Activated T-helper 2 cell treated with anti-CD3 and anti-CD28 coated beads, Interferon-gamma antibody, Interleukin-2, Interleukin-4, amounts not matched to agents 10 μg/mL and 5 μg/mL and 100 μg/mL, durations not matched to agents 14 hours and 24 hours and 36 hours (primary cell): ENCODE results near the gene GIPC2. TPM values are rescaled to one million over a fixed set of nuclear protein-coding genes. Genes with fewer than 3 reads are reported as not detected.
"Not testable (repeated sequence)": the region's sequence is repeated elsewhere in the genome, so short reads cannot be mapped to it uniquely, and the experiment has no call there.

Source experiments
- DNase-seq: peaks from one replicate; pipeline ENCODE4 v3.0.0; 2021; ENCODE audit warnings: low spot score
- H3K27ac Mint-ChIP-seq: one replicate; pipeline ENCODE4 v1.8.0; 2021; ENCODE audit warnings: mixed read lengths
- H3K27me3 Mint-ChIP-seq: one replicate; pipeline ENCODE4 v1.8.0; 2021; ENCODE audit warnings: low read depth, mixed read lengths
- H3K36me3 Mint-ChIP-seq: one replicate; pipeline ENCODE4 v1.8.0; 2021; ENCODE audit warnings: low read depth, mixed read lengths
- H3K4me1 Mint-ChIP-seq: one replicate; pipeline ENCODE4 v1.8.0; 2021; ENCODE audit warnings: low read depth, mixed read lengths
- H3K4me3 Mint-ChIP-seq: one replicate; pipeline ENCODE4 v1.8.0; 2021; ENCODE audit warnings: low read depth, mild to moderate bottlenecking, moderate library complexity, mixed read lengths
- H3K9me3 Mint-ChIP-seq: one replicate; pipeline ENCODE4 v1.8.0; 2021; ENCODE audit warnings: mixed read lengths
- intact Hi-C: fragments of 100-400 bp; cut with micrococcal nuclease; formaldehyde crosslinking; loops from one replicate; pipeline ENCODE4 v1.15.1; 2023
- total RNA-seq: library from RNA; stranded (reverse); gene quantifications from 2 replicates; pipeline ENCODE4 v1.2.3, GENCODE V29; 2022

The GIPC2 gene
- total RNA-seq, 1 donor from 2014 or later: 0.09 TPM

DNA sequence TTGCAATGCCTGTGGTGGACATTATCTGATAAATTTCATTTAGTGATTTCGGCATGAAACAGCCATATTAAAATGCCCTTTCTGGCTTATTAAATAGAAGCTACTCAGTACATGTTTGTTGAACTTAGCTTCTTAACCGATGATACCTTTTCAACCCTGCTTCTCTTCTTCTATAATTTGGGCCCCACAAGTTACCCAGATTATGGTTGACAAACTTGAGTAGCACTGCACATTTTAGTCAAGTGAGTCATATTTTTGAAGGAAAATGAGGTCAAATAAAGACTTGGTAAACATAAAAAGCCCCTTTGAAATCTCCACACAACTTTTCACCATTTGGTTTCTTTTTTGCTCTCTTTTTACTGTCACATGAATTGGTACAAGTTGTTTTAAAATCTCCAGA is 33.8 kb downstream of the GIPC2 start:
- no peak overlapping the region for H3K27ac Mint-ChIP-seq
- no peaks in the 10 kb centered on the region for H3K36me3 Mint-ChIP-seq
- no peaks in the 10 kb centered on the region for H3K9me3 Mint-ChIP-seq
- peaks cover 16% of the 10 kb centered on the region for H3K4me1 Mint-ChIP-seq
- H3K4me3 Mint-ChIP-seq: no peak overlapping the region
- no peak for DNase-seq
- H3K27me3 Mint-ChIP-seq: no peaks in the 10 kb centered on the region
- intact Hi-C loops: no loop called here

- Mint-ChIP-seq H3K27ac (peak overlapping the region; percentile 35), H3K36me3 (no peaks in the 10 kb centered on the region), H3K4me1 (peaks cover 16% of the 10 kb centered on the region), H3K4me3 (no peak overlapping the region), H3K9me3 (peaks cover 6% of the 10 kb centered on the region), H3K27me3 (no peaks in the 10 kb centered on the region)
- intact Hi-C loops: no loop called here
- DNase-seq: no peak
Observed at GRCh38 chr1:78080767-78081166, 35.0 kb downstream of the GIPC2 start.

- DNase-seq: no peak
- peaks cover 19% of the 10 kb centered on the region for H3K9me3 Mint-ChIP-seq
- H3K27me3 Mint-ChIP-seq: peaks cover 3% of the 10 kb centered on the region
- H3K36me3 Mint-ChIP-seq: peaks cover 4% of the 10 kb centered on the region
- no peak overlapping the region for H3K27ac Mint-ChIP-seq
- peaks cover 16% of the 10 kb centered on the region for H3K4me1 Mint-ChIP-seq
- intact Hi-C loops: no loop called here
- H3K4me3 Mint-ChIP-seq: no peak overlapping the region
Observed at GRCh38 chr1:78081980-78082860, 36.5 kb downstream of the GIPC2 start.

DNA sequence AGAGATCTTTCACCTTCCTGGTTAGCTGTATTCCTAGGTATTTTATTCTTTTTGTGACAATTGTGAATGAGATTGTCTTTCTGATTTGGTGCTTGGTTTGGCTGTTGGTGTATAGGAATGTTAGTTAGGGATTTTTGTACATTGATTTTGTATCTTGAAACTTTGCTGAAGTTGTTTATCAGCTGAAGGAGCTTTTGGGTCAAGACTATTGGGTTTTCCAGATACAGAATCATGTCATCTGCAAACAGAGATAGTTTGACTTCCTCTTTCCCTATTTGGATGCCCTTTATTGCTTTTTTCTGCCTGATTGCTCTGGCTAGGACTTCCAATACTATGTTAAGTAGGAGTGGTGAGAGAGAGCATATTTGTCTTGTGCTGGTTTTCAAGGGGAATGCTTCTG is 38.9 kb downstream of the GIPC2 start:
- H3K36me3 Mint-ChIP-seq, H3K27ac Mint-ChIP-seq, H3K4me3 Mint-ChIP-seq, DNase-seq, H3K27me3 Mint-ChIP-seq, intact Hi-C loops: not testable (repeated sequence)
- Mint-ChIP-seq H3K4me1 (peaks cover 13% of the 10 kb centered on the region), H3K9me3 (peaks cover 19% of the 10 kb centered on the region)

GRCh38 chr1:78086697-78087096 is 40.9 kb downstream of the GIPC2 start:
- Mint-ChIP-seq H3K4me3 (no peak overlapping the region), H3K36me3 (peaks cover 4% of the 10 kb centered on the region), H3K27ac (no peak overlapping the region), H3K27me3 (peaks cover 12% of the 10 kb centered on the region), H3K4me1 (no peaks in the 10 kb centered on the region), H3K9me3 (peaks cover 19% of the 10 kb centered on the region)
- intact Hi-C loops: no loop called here
- no peak for DNase-seq

- peaks cover 4% of the 10 kb centered on the region for H3K36me3 Mint-ChIP-seq
- DNase-seq: no peak
- intact Hi-C loops: no loop called here
- H3K9me3 Mint-ChIP-seq: peaks cover 19% of the 10 kb centered on the region
- H3K4me3 Mint-ChIP-seq: no peak overlapping the region
- H3K27ac Mint-ChIP-seq: no peak overlapping the region
- no peaks in the 10 kb centered on the region for H3K4me1 Mint-ChIP-seq
- peaks cover 16% of the 10 kb centered on the region for H3K27me3 Mint-ChIP-seq
Observed at GRCh38 chr1:78088015-78088414, 42.2 kb downstream of the GIPC2 start.

- H3K36me3 Mint-ChIP-seq: peaks cover 4% of the 10 kb centered on the region
- DNase-seq: no peak
- H3K27ac Mint-ChIP-seq: no peak overlapping the region
- intact Hi-C loops: no loop called here
- no peaks in the 10 kb centered on the region for H3K4me1 Mint-ChIP-seq
- H3K9me3 Mint-ChIP-seq: peaks cover 19% of the 10 kb centered on the region
- H3K4me3 Mint-ChIP-seq: no peak overlapping the region
- H3K27me3 Mint-ChIP-seq: peaks cover 16% of the 10 kb centered on the region
Observed at GRCh38 chr1:78088486-78088885, 42.7 kb downstream of the GIPC2 start.

- no peak for DNase-seq
- Mint-ChIP-seq H3K27ac (no peak overlapping the region), H3K36me3 (peaks cover 4% of the 10 kb centered on the region), H3K4me1 (no peaks in the 10 kb centered on the region), H3K27me3 (peaks cover 16% of the 10 kb centered on the region), H3K4me3 (no peak overlapping the region), H3K9me3 (peaks cover 19% of the 10 kb centered on the region)
- intact Hi-C loops: no loop called here
Observed at GRCh38 chr1:78089010-78089409, 43.2 kb downstream of the GIPC2 start.

DNA sequence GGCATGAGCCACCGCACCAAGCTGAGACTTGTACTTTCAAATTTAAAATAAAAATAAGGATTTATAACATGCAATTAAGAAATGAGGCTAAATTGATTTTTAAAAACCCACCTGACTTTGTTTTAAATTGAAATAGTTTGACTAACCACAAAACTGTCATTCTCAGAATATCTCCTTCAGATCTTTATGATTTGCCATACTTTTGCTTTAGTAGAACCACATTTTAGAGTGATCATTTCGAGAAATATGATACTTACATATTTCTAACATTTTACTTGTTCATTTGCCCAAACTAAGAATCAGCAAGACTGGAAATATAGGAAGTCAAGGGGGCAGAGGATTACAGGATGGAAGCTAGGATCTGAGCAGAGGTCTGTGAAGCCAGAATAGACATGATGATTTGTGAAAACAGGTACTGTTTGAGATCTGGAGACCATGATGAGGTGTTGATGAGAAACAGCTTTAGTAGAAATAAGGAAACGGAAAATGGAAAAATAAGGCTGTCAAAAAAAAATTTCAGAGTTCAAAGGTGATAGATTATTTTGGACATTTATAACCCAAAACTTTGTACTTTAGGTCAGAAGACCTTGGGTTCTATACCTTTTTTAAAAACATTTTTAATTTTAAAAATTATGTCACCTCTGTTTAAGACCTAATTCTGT is 44.8 kb downstream of the GIPC2 start:
- peaks cover 4% of the 10 kb centered on the region for H3K36me3 Mint-ChIP-seq
- no peak overlapping the region for H3K4me3 Mint-ChIP-seq
- no peak overlapping the region for H3K27ac Mint-ChIP-seq
- intact Hi-C loops: no loop called here
- H3K9me3 Mint-ChIP-seq: peaks cover 15% of the 10 kb centered on the region
- H3K4me1 Mint-ChIP-seq: no peaks in the 10 kb centered on the region
- no peak for DNase-seq
- H3K27me3 Mint-ChIP-seq: peaks cover 22% of the 10 kb centered on the region

GRCh38 chr1:78091215-78091813 is 45.5 kb downstream of the GIPC2 start:
- H3K9me3 Mint-ChIP-seq: peaks cover 8% of the 10 kb centered on the region
- intact Hi-C loops: no loop called here

GRCh38 chr1:78091886-78092285 is 46.1 kb downstream of the GIPC2 start:
- Mint-ChIP-seq H3K9me3 (peaks cover 2% of the 10 kb centered on the region), H3K27me3 (peaks cover 19% of the 10 kb centered on the region), H3K36me3 (peaks cover under 1% of the 10 kb centered on the region), H3K4me3 (no peak overlapping the region), H3K27ac (no peak overlapping the region), H3K4me1 (no peaks in the 10 kb centered on the region)
- no peak for DNase-seq
- intact Hi-C loops: no loop called here

More at GRCh38 chr1:78091215-78091813, 45.5 kb downstream of the GIPC2 start:
- Mint-ChIP-seq H3K4me1 (no peaks in the 10 kb centered on the region), H3K27me3 (peaks cover 22% of the 10 kb centered on the region), H3K36me3 (peaks cover 4% of the 10 kb centered on the region), H3K27ac (no peak overlapping the region), H3K4me3 (no peak overlapping the region)
- no peak for DNase-seq

GRCh38 chr1:78092643-78093042 is 46.9 kb downstream of the GIPC2 start:
- H3K4me1 Mint-ChIP-seq: no peaks in the 10 kb centered on the region
- no peaks in the 10 kb centered on the region for H3K36me3 Mint-ChIP-seq
- no peak for DNase-seq
- no peaks in the 10 kb centered on the region for H3K9me3 Mint-ChIP-seq
- H3K27ac Mint-ChIP-seq: no peak overlapping the region
- intact Hi-C loops: no loop called here
- H3K27me3 Mint-ChIP-seq: peaks cover 19% of the 10 kb centered on the region
- no peak overlapping the region for H3K4me3 Mint-ChIP-seq

GRCh38 chr1:78093560-78093959 is 47.8 kb downstream of the GIPC2 start:
- DNase-seq: no peak
- H3K36me3 Mint-ChIP-seq: no peaks in the 10 kb centered on the region
- no peak overlapping the region for H3K27ac Mint-ChIP-seq
- H3K27me3 Mint-ChIP-seq: peaks cover 16% of the 10 kb centered on the region
- intact Hi-C loops: no loop called here
- no peaks in the 10 kb centered on the region for H3K4me1 Mint-ChIP-seq
- H3K4me3 Mint-ChIP-seq: no peak overlapping the region
- no peaks in the 10 kb centered on the region for H3K9me3 Mint-ChIP-seq
